Thyroid gland (tissue), 4 donors: ENCODE results near the gene SLC2A13.

ENCODE experiments used
- POLR2A ChIP-seq, 2 donors: fragments of 450-650 bp; IDR thresholded peaks; one replicate each; pipeline ENCODE4 v1.6.1; 2017; ENCODE audit warnings: antibody characterized with exemption in 2 of 2, mild to moderate bottlenecking in 2 of 2, moderate library complexity in 1 of 2
- TF ChIP-seq, protein P1 (sequence below), 6 experiments: fragments of 200-600 bp in 3 of 6; fragments of 450-650 bp in 3 of 6; sonication (generic) in 3 of 6; IDR thresholded peaks; one replicate each; pipeline ENCODE4 v1.5.1; 2016 to 2019; ENCODE audit warnings: antibody characterized with exemption in 6 of 6, mild to moderate bottlenecking in 2 of 6, inconsistent platforms in 1 of 6, moderate library complexity in 1 of 6

DNA sequence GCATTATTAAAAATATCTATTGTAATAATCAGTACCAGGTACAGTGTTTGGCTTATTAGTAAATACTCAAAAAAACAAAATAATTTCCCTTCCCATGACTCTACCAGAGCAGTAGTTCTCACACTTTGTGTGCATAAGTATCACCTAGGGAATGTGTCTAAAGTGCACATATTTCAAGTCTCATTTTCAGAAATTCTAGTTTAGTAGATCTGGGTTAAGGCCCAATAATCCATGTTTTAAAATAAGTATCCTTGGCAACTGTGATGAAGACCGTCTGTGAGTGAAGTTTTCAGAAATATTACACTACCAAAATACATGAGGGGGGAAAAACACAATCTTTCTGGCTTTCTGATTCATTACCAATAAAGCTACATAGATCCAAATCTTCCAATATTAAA is 237.6 kb downstream of the SLC2A13 start:
- no peak for TF ChIP-seq POLR2A (IDR thresholded peaks at IDR 0.05)
- TF ChIP-seq, protein P1, sequence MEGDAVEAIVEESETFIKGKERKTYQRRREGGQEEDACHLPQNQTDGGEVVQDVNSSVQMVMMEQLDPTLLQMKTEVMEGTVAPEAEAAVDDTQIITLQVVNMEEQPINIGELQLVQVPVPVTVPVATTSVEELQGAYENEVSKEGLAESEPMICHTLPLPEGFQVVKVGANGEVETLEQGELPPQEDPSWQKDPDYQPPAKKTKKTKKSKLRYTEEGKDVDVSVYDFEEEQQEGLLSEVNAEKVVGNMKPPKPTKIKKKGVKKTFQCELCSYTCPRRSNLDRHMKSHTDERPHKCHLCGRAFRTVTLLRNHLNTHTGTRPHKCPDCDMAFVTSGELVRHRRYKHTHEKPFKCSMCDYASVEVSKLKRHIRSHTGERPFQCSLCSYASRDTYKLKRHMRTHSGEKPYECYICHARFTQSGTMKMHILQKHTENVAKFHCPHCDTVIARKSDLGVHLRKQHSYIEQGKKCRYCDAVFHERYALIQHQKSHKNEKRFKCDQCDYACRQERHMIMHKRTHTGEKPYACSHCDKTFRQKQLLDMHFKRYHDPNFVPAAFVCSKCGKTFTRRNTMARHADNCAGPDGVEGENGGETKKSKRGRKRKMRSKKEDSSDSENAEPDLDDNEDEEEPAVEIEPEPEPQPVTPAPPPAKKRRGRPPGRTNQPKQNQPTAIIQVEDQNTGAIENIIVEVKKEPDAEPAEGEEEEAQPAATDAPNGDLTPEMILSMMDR (IDR thresholded peaks at IDR 0.05): no peak
